Bronchial epithelial cell (primary cell): Measurements from ENCODE around the gene SNCAIP. TPM values are rescaled to one million over a fixed set of nuclear protein-coding genes. Genes with fewer than 3 reads are reported as not detected.

Experiments
- DNase-seq: peaks from one replicate; pipeline ENCODE4 v3.0.0-alpha.2; 2010; ENCODE audit warnings: low read depth
- FAIRE-seq: peaks from 2 replicates; lab custom pipeline; 2011; peaks lifted over from hg19 to GRCh38; lab: Jason Lieb, UNC
- H3K27me3 ChIP-seq: 2 replicates; pipeline ENCODE4 v1.5.1; 2011; ENCODE audit warnings: low read length; ENCODE audit not compliant: control insufficient read depth, insufficient read depth
- H3K36me3 ChIP-seq: 2 replicates; pipeline ENCODE4 v1.5.1; 2011; ENCODE audit warnings: low read length; ENCODE audit not compliant: control insufficient read depth, insufficient read depth
- H3K4me3 ChIP-seq: 2 replicates; pipeline ENCODE4 v1.5.1; 2011; ENCODE audit warnings: mild to moderate bottlenecking, low read depth, low read length, control low read depth
- total RNA-seq: library from RNA; depleted of rRNA; stranded (reverse); fragments of >200 nt; gene quantifications from 2 replicates; pipeline ENCODE4 v1.2.1, GENCODE V29; 2014
- TF ChIP-seq, protein P1 (sequence below): IDR thresholded peaks from 2 replicates; pipeline ENCODE4 v1.5.1; 2011; ENCODE audit warnings: mild to moderate bottlenecking, moderate library complexity, low read length, control low read depth, inconsistent platforms; ENCODE audit not compliant: insufficient read depth, severe bottlenecking

Gene SNCAIP
- total RNA-seq, 1 donor from 2014 or later: 0.26 TPM

DNA sequence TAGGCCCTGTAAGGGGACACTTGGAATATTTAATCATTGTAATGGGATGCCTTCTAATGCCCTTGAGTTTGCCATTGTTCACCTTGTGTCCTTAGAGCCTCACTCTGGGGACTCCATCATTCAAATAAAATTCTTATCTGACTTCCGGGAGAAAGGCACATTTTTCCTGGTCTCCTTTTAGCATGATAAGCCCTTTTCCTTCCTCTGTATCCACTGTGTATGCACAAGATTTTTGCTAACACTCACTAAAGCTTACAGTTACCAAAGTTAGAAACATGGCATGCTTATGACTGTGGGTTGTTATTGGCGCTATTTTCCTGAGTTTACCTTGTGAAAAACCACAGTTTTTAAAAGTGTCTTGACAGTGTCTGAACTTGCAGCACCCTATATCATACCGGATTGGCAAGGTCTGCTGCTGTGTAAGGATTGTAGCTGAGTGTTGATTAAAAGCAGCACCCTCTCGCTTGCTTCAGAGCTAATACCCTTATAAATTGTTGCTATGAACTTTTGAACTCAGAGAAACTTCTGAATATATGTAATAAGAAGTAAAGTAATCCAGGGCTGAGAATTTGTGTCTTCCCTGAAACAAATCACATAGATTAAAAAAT is 46.4 kb downstream of the SNCAIP start:
- TF ChIP-seq, protein P1, sequence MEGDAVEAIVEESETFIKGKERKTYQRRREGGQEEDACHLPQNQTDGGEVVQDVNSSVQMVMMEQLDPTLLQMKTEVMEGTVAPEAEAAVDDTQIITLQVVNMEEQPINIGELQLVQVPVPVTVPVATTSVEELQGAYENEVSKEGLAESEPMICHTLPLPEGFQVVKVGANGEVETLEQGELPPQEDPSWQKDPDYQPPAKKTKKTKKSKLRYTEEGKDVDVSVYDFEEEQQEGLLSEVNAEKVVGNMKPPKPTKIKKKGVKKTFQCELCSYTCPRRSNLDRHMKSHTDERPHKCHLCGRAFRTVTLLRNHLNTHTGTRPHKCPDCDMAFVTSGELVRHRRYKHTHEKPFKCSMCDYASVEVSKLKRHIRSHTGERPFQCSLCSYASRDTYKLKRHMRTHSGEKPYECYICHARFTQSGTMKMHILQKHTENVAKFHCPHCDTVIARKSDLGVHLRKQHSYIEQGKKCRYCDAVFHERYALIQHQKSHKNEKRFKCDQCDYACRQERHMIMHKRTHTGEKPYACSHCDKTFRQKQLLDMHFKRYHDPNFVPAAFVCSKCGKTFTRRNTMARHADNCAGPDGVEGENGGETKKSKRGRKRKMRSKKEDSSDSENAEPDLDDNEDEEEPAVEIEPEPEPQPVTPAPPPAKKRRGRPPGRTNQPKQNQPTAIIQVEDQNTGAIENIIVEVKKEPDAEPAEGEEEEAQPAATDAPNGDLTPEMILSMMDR: no peak
- Histone ChIP-seq H3K4me3 (no peak overlapping the region), H3K36me3 (no peaks in the 10 kb centered on the region), H3K27me3 (no peaks in the 10 kb centered on the region)
- DNase-seq: peak; percentile 14
- FAIRE-seq: no peak

DNA sequence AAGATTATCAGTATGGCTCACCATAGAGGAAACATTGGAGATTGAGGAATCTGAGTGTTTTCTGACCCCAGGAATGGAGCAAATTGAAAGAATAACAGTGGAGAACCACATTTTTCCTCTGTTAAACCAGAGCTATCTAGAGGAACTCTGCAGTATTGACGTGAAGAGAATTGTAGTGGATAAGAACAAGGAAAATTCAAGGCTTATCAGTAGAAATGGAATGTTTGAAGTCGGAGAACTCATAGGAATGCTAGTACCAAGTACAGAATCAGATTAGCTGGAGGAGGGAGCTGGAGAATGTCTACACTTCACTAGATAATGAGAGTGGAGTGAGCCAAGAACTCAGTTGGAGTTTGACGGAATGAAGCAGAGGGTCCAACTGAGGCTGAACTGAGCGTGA is 50.3 kb downstream of the SNCAIP start:
- no peaks in the 10 kb centered on the region for H3K27me3 ChIP-seq
- TF ChIP-seq, protein P1: no peak
- H3K36me3 ChIP-seq: no peaks in the 10 kb centered on the region
- H3K4me3 ChIP-seq: no peak overlapping the region
- DNase-seq: no peak
- FAIRE-seq: no peak

DNA sequence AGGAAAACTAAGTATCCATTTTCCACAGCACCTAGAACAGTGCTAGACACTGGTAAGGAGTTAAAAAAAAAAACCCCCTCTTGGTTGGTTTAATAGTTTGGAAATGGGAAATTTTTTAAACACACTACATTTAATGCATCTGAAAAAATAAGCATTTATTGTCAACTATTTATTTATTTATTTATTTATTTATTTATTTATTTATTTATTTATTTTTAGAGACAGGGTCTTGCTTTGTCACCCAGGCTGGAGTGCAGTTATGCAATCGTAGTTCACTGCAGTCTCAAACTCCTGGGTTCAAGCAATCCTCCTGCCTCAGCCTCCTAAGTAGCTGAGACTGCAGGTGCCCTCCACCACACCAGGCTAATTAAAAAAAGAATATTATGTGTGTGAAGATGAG is 51.6 kb downstream of the SNCAIP start:
- no peak overlapping the region for H3K4me3 ChIP-seq
- no peaks in the 10 kb centered on the region for H3K27me3 ChIP-seq
- FAIRE-seq (no peak), DNase-seq (no peak)
- H3K36me3 ChIP-seq: no peaks in the 10 kb centered on the region
- TF ChIP-seq, protein P1: no peak

DNA sequence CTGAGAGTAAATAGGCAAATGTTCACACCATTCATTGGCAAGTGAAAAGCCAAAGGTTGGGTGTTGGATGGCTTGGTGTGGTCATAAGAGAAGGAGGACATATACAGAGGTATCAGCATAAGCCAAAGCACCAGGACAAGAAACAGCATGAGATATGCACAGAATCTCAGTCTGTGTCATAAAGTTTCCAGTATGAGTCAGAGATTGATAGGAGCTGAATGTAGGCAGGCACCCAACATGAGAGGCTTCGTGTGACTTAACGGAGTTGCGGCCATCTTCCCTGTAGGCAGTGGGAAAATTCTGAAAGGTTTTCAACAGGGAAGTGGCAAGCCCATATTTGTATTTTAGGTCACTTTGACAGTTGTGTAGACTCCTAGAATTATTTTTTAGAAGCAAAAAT is 54.5 kb downstream of the SNCAIP start:
- no peak for FAIRE-seq
- TF ChIP-seq, protein P1: no peak
- Histone ChIP-seq H3K4me3 (no peak overlapping the region), H3K27me3 (no peaks in the 10 kb centered on the region), H3K36me3 (no peaks in the 10 kb centered on the region)
- peak; percentile 31 for DNase-seq

DNA sequence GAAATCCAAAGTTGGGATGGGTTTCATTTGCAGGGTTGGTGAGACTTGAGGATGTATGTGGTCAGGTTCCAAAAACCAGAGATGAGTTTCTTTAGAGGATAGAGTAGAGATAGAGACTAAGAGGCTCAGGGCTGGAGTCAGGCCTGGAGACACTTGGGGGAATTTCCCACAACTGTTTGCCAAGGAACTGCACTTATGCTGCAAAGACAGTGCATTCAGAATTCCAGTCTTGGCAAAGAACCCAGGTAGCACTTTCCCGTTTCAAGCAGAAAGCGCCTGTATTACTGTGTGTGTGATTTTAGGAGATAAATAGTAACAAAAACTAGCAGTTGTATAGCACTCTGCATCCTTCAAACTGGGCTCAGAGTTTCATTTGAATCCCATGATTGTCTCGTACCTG is 55.4 kb downstream of the SNCAIP start:
- no peaks in the 10 kb centered on the region for H3K36me3 ChIP-seq
- H3K4me3 ChIP-seq: no peak overlapping the region
- no peak for DNase-seq
- H3K27me3 ChIP-seq: no peaks in the 10 kb centered on the region
- FAIRE-seq: no peak
- TF ChIP-seq, protein P1: no peak

DNA sequence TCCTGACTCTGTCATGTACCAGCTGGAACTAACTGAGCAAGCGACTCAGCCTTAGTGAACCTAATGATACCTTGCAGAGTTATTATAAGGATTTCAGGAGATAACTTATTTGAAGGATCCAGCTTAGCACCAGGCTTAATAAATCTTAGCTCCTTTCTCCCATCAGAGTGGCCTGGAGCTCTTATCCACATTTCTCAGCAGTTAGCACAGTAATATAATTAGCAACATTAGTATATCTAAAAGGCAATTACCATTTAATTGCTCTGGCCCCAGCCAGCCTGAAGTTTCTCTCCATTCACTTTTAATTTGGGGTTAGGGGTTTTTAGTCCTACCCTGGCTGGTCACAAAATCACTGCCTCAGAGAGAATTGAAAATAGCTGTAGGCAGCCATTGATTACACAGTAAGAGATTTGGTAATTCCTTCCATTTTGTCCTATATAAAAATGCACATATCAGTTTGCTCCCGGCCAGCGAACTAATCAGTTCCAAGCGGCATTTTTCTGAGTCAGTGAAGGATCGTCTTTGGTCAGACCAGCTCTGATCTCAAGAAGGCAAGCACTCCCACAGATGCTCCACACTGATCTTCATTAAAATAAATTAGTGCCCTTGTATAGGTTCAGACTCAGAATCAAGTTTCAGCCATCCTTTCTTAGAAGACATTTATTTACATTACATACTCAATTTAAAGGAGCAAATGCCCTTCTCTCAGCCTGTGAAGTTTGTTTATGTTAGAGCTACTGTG is 56.6 kb downstream of the SNCAIP start:
- no peak overlapping the region for H3K4me3 ChIP-seq
- no peaks in the 10 kb centered on the region for H3K36me3 ChIP-seq
- no peak for FAIRE-seq
- no peaks in the 10 kb centered on the region for H3K27me3 ChIP-seq
- TF ChIP-seq, protein P1: no peak
- DNase-seq: no peak
